Liver (tissue), 3 donors: ENCODE measurements around the gene MCTP1.

Experiments used
- FOXA1 ChIP-seq: IDR thresholded peaks from 2 replicates; pipeline ENCODE4 v1.6.1; 2016; ENCODE audit warnings: antibody characterized with exemption
- GABPA ChIP-seq, 2 donors: IDR thresholded peaks in 1 of 2; conservative IDR thresholded peaks in 1 of 2; 2 replicates each; pipeline ENCODE4 v1.6.1; 2016; ENCODE audit warnings: antibody characterized with exemption in 2 of 2, mild to moderate bottlenecking in 1 of 2, moderate library complexity in 1 of 2
- JUND ChIP-seq, 2 donors: IDR thresholded peaks; 2 replicates each; pipeline ENCODE4 v1.6.1; 2016; ENCODE audit warnings: antibody characterized with exemption in 2 of 2
- RAD21 ChIP-seq, 2 donors: IDR thresholded peaks; 2 replicates each; pipeline ENCODE4 v1.6.1; 2016; ENCODE audit warnings: antibody characterized with exemption in 2 of 2, mild to moderate bottlenecking in 2 of 2
- RXRA ChIP-seq, 2 donors: IDR thresholded peaks; 2 replicates each; pipeline ENCODE4 v1.6.1; 2017 to 2018; ENCODE audit warnings: antibody characterized with exemption in 2 of 2, mild to moderate bottlenecking in 1 of 2
- SP1 ChIP-seq: IDR thresholded peaks from 2 replicates; pipeline ENCODE4 v1.6.1; 2018; ENCODE audit warnings: antibody characterized with exemption, mild to moderate bottlenecking
- YY1 ChIP-seq: IDR thresholded peaks from 2 replicates; pipeline ENCODE4 v1.6.1; 2016; ENCODE audit warnings: antibody characterized with exemption, mild to moderate bottlenecking
- TF ChIP-seq, protein P1 (sequence below): fragments of 150-350 bp; IDR thresholded peaks from 2 replicates; pipeline ENCODE4 v1.5.1; 2017; ENCODE audit warnings: improper control_type of control experiment, low read depth, low read length; ENCODE audit not compliant: missing input control
- TF ChIP-seq, protein P2 (sequence below): IDR thresholded peaks from 2 replicates; pipeline ENCODE4 v1.6.1; 2016; ENCODE audit warnings: antibody characterized with exemption, mild to moderate bottlenecking
- TF ChIP-seq, protein P3 (sequence below): IDR thresholded peaks from 2 replicates; pipeline ENCODE4 v1.6.1; 2016; ENCODE audit warnings: antibody characterized with exemption
- TF ChIP-seq, protein P4 (sequence below): IDR thresholded peaks from 2 replicates; pipeline ENCODE4 v1.6.1; 2016; ENCODE audit warnings: antibody characterized with exemption
- TF ChIP-seq, protein P5 (sequence below): IDR thresholded peaks from 2 replicates; pipeline ENCODE4 v1.6.1; 2016; ENCODE audit warnings: antibody characterized with exemption
- donor health status: healthy.
- donor health status: healthy.

DNA sequence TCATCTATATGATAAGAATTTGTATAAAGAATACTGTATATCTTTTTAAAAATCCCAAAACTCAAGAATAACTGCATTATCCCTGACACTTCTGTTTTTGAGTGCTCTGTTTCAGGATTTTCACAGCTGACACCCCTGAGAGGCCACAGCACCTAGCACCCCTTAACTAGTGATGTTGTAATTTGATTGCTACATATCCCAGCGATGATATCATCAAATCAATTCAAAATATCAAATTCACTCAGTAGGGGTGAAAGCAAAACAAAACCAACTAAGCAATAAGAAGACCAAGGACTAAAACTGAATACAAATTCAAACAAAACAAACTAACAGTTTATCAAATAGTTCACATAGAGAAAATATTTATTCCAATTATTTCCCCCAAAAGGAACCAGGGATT is 184.3 kb downstream of the MCTP1 start:
- no peak for TF ChIP-seq RAD21 (IDR thresholded peaks at IDR 0.05)
- TF ChIP-seq, protein P1, sequence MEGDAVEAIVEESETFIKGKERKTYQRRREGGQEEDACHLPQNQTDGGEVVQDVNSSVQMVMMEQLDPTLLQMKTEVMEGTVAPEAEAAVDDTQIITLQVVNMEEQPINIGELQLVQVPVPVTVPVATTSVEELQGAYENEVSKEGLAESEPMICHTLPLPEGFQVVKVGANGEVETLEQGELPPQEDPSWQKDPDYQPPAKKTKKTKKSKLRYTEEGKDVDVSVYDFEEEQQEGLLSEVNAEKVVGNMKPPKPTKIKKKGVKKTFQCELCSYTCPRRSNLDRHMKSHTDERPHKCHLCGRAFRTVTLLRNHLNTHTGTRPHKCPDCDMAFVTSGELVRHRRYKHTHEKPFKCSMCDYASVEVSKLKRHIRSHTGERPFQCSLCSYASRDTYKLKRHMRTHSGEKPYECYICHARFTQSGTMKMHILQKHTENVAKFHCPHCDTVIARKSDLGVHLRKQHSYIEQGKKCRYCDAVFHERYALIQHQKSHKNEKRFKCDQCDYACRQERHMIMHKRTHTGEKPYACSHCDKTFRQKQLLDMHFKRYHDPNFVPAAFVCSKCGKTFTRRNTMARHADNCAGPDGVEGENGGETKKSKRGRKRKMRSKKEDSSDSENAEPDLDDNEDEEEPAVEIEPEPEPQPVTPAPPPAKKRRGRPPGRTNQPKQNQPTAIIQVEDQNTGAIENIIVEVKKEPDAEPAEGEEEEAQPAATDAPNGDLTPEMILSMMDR, result no peak
- TF ChIP-seq SP1, result no peak
- TF ChIP-seq, protein P2, sequence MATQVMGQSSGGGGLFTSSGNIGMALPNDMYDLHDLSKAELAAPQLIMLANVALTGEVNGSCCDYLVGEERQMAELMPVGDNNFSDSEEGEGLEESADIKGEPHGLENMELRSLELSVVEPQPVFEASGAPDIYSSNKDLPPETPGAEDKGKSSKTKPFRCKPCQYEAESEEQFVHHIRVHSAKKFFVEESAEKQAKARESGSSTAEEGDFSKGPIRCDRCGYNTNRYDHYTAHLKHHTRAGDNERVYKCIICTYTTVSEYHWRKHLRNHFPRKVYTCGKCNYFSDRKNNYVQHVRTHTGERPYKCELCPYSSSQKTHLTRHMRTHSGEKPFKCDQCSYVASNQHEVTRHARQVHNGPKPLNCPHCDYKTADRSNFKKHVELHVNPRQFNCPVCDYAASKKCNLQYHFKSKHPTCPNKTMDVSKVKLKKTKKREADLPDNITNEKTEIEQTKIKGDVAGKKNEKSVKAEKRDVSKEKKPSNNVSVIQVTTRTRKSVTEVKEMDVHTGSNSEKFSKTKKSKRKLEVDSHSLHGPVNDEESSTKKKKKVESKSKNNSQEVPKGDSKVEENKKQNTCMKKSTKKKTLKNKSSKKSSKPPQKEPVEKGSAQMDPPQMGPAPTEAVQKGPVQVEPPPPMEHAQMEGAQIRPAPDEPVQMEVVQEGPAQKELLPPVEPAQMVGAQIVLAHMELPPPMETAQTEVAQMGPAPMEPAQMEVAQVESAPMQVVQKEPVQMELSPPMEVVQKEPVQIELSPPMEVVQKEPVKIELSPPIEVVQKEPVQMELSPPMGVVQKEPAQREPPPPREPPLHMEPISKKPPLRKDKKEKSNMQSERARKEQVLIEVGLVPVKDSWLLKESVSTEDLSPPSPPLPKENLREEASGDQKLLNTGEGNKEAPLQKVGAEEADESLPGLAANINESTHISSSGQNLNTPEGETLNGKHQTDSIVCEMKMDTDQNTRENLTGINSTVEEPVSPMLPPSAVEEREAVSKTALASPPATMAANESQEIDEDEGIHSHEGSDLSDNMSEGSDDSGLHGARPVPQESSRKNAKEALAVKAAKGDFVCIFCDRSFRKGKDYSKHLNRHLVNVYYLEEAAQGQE, result no peak
- TF ChIP-seq, protein P3, sequence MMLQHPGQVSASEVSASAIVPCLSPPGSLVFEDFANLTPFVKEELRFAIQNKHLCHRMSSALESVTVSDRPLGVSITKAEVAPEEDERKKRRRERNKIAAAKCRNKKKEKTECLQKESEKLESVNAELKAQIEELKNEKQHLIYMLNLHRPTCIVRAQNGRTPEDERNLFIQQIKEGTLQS, result no peak
- TF ChIP-seq RXRA (IDR thresholded peaks at IDR 0.05), result no peak
- TF ChIP-seq YY1, result no peak
- TF ChIP-seq, protein P4, sequence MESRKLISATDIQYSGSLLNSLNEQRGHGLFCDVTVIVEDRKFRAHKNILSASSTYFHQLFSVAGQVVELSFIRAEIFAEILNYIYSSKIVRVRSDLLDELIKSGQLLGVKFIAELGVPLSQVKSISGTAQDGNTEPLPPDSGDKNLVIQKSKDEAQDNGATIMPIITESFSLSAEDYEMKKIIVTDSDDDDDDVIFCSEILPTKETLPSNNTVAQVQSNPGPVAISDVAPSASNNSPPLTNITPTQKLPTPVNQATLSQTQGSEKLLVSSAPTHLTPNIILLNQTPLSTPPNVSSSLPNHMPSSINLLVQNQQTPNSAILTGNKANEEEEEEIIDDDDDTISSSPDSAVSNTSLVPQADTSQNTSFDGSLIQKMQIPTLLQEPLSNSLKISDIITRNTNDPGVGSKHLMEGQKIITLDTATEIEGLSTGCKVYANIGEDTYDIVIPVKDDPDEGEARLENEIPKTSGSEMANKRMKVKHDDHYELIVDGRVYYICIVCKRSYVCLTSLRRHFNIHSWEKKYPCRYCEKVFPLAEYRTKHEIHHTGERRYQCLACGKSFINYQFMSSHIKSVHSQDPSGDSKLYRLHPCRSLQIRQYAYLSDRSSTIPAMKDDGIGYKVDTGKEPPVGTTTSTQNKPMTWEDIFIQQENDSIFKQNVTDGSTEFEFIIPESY, result no peak
- no peak for TF ChIP-seq FOXA1
- TF ChIP-seq JUND (IDR thresholded peaks at IDR 0.05), result no peak
- TF ChIP-seq, protein P5, sequence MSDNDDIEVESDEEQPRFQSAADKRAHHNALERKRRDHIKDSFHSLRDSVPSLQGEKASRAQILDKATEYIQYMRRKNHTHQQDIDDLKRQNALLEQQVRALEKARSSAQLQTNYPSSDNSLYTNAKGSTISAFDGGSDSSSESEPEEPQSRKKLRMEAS, result no peak
- TF ChIP-seq GABPA (IDR thresholded peaks at IDR 0.05 in 1 of 2, conservative IDR thresholded peaks at IDR 0.05 in 1 of 2), result no peak
